IPS DF 6.9 (cell line): Measurements from ENCODE around the gene TSPAN9.

ENCODE experiments used
- DNase-seq: peaks from one replicate; pipeline ENCODE4 v3.0.0-alpha.2; 2013; ENCODE audit warnings: low read depth, low spot score
- H3K27ac ChIP-seq: one replicate; pipeline ENCODE4 v1.5.1; 2013; ENCODE audit warnings: low read length, control low read depth
- H3K27me3 ChIP-seq: 2 replicates; pipeline ENCODE4 v1.6.1; 2013; ENCODE audit warnings: mild to moderate bottlenecking, low read length; ENCODE audit not compliant: control insufficient read depth, insufficient read depth
- H3K36me3 ChIP-seq: 2 replicates; pipeline ENCODE4 v1.6.1; 2013; ENCODE audit warnings: low read length; ENCODE audit not compliant: control insufficient read depth, insufficient read depth
- H3K4me1 ChIP-seq: 2 replicates; pipeline ENCODE4 v1.6.1; 2013; ENCODE audit warnings: low read length; ENCODE audit not compliant: control insufficient read depth, insufficient read depth
- H3K4me3 ChIP-seq: 2 replicates; pipeline ENCODE4 v1.5.1; 2013; ENCODE audit warnings: mild to moderate bottlenecking, low read length
- H3K9me3 ChIP-seq: 2 replicates; pipeline ENCODE4 v1.6.1; 2013; ENCODE audit warnings: low read length, inconsistent platforms; ENCODE audit not compliant: control insufficient read depth, insufficient read depth
- WGBS: extraction: QIAGEN DNeasy Blood & Tissue Kit; methylation state at CpG from one replicate; pipeline ENCODE4 v1.1.7; 2013; ENCODE audit warnings: mixed read lengths, missing lambda C conversion rate; ENCODE audit not compliant: insufficient read length, insufficient coverage; 5-methylcytosine and 5-hydroxymethylcytosine counted together

TSPAN9 gene

GRCh38 chr12:3076730-3077571 is at the start of gene TSPAN9:
Gene TSPAN9, plus strand, starts transcription at chr12:3077379. Its CDS starts 123,815 bp downstream, at chr12:3201194.
- no peak for DNase-seq
- WGBS: no CpG with 5 or more reads among the region's 95 CpGs
- Histone ChIP-seq H3K27me3 (no peaks in the 10 kb centered on the region), H3K9me3 (no peaks in the 10 kb centered on the region), H3K4me1 (peaks cover 1% of the 10 kb centered on the region; the same call in 1 of the 2 replicates), H3K4me3 (peak within 1 kb of the TSS; percentile 82), H3K27ac (no peak within 1 kb of the TSS), H3K36me3 (no peaks in the 10 kb centered on the region; the same call in 1 of the 2 replicates)

- no peak overlapping the region for H3K27ac ChIP-seq
- no peaks in the 10 kb centered on the region for H3K27me3 ChIP-seq
- WGBS: no CpG with 5 or more reads among the region's 7 CpGs
- peaks cover 18% of the 10 kb centered on the region for H3K36me3 ChIP-seq
- no peaks in the 10 kb centered on the region for H3K9me3 ChIP-seq
- no peaks in the 10 kb centered on the region for H3K4me1 ChIP-seq
- H3K4me3 ChIP-seq: no peak overlapping the region
- no peak for DNase-seq
Observed at GRCh38 chr12:3028108-3028507, 49.1 kb upstream of the TSPAN9 start.

- no peak overlapping the region for H3K4me3 ChIP-seq
- H3K36me3 ChIP-seq: peaks cover 23% of the 10 kb centered on the region
- DNase-seq: no peak
- no peaks in the 10 kb centered on the region for H3K27me3 ChIP-seq
- no CpG with 5 or more reads among the region's 21 CpGs for WGBS
- H3K27ac ChIP-seq: no peak overlapping the region
- H3K4me1 ChIP-seq: no peaks in the 10 kb centered on the region
- no peaks in the 10 kb centered on the region for H3K9me3 ChIP-seq
Observed at GRCh38 chr12:3030821-3031429, 46.3 kb upstream of the TSPAN9 start.

- Histone ChIP-seq H3K36me3 (peaks cover 18% of the 10 kb centered on the region), H3K4me3 (no peak overlapping the region), H3K9me3 (no peaks in the 10 kb centered on the region), H3K27me3 (no peaks in the 10 kb centered on the region), H3K27ac (no peak overlapping the region), H3K4me1 (no peaks in the 10 kb centered on the region)
- DNase-seq: no peak
- no CpG with 5 or more reads among the region's 12 CpGs for WGBS
Observed at GRCh38 chr12:3032161-3032560, 45.0 kb upstream of the TSPAN9 start.

- no CpG with 5 or more reads among the region's 27 CpGs for WGBS
- Histone ChIP-seq H3K4me3 (no peak overlapping the region), H3K27ac (no peak overlapping the region), H3K27me3 (no peaks in the 10 kb centered on the region), H3K4me1 (no peaks in the 10 kb centered on the region), H3K9me3 (no peaks in the 10 kb centered on the region), H3K36me3 (peaks cover 23% of the 10 kb centered on the region)
- no peak for DNase-seq
Observed at GRCh38 chr12:3032770-3033538, 44.2 kb upstream of the TSPAN9 start.

- Histone ChIP-seq H3K36me3 (peaks cover 27% of the 10 kb centered on the region), H3K27ac (no peak overlapping the region), H3K27me3 (no peaks in the 10 kb centered on the region), H3K9me3 (no peaks in the 10 kb centered on the region), H3K4me1 (no peaks in the 10 kb centered on the region), H3K4me3 (no peak overlapping the region)
- no peak for DNase-seq
- no CpG with 5 or more reads among the region's 8 CpGs for WGBS
Observed at GRCh38 chr12:3033539-3033867, 43.7 kb upstream of the TSPAN9 start.

GRCh38 chr12:3034067-3034750 is 43.0 kb upstream of the TSPAN9 start:
- no peaks in the 10 kb centered on the region for H3K9me3 ChIP-seq
- no CpG with 5 or more reads among the region's 10 CpGs for WGBS
- no peaks in the 10 kb centered on the region for H3K27me3 ChIP-seq
- no peak overlapping the region for H3K4me3 ChIP-seq
- H3K36me3 ChIP-seq: peaks cover 32% of the 10 kb centered on the region
- H3K4me1 ChIP-seq: no peaks in the 10 kb centered on the region
- DNase-seq: peak; percentile 63
- no peak overlapping the region for H3K27ac ChIP-seq

GRCh38 chr12:3035171-3035570 is 42.0 kb upstream of the TSPAN9 start:
- no peak for DNase-seq
- H3K4me3 ChIP-seq: no peak overlapping the region
- WGBS: 100% methylated on average over 1 of the region's 5 CpGs
- no peaks in the 10 kb centered on the region for H3K4me1 ChIP-seq
- H3K36me3 ChIP-seq: peaks cover 37% of the 10 kb centered on the region
- H3K9me3 ChIP-seq: no peaks in the 10 kb centered on the region
- H3K27me3 ChIP-seq: no peaks in the 10 kb centered on the region
- H3K27ac ChIP-seq: no peak overlapping the region

- Histone ChIP-seq H3K4me3 (no peak overlapping the region), H3K4me1 (no peaks in the 10 kb centered on the region), H3K9me3 (no peaks in the 10 kb centered on the region), H3K27ac (no peak overlapping the region), H3K36me3 (peaks cover 40% of the 10 kb centered on the region), H3K27me3 (no peaks in the 10 kb centered on the region)
- WGBS: no CpG with 5 or more reads among the region's 16 CpGs
- DNase-seq: no peak
Observed at GRCh38 chr12:3035815-3036702, 41.1 kb upstream of the TSPAN9 start.
